Endothelial cell of umbilical vein (primary cell): Measurements from ENCODE around the gene ZNF839. TPM values are rescaled to one million over a fixed set of nuclear protein-coding genes. Genes with fewer than 3 reads are reported as not detected.

ENCODE experiments used
- BruUV-seq: library from RNA; stranded (reverse); fragments of 400-500 nt; replicated peaks from 2 replicates; lab custom pipeline; 2021; lab: Mats Ljungman, UMichigan
- CTCF ChIA-PET: fragments of 300-600, 350-600 bp; sonication (Branson Sonifier 250); formaldehyde crosslinking; loops from one replicate; lab custom pipeline; 2021; ENCODE audit warnings: antibody characterized with exemption, inconsistent platforms; lab: Charles Lee
- POLR2A ChIA-PET: fragments of 300-600, 350-600 bp; sonication (Branson Sonifier 250); formaldehyde crosslinking; loops from one replicate; lab custom pipeline; 2021; ENCODE audit warnings: antibody characterized with exemption, inconsistent platforms; lab: Charles Lee
- DNase-seq: peaks from one replicate; pipeline ENCODE4 v3.0.0-alpha.2; 2011; ENCODE audit warnings: low read depth, low spot score
- FAIRE-seq: peaks from 2 replicates; lab custom pipeline; 2011; peaks lifted over from hg19 to GRCh38; lab: Jason Lieb, UNC
- H2AFZ ChIP-seq: 2 replicates; pipeline ENCODE4 v1.6.0; 2012; ENCODE audit warnings: low read depth, low read length, control low read depth, inconsistent platforms
- H3K27ac ChIP-seq: 2 replicates; pipeline ENCODE4 v1.5.1; 2011; ENCODE audit warnings: low read depth, mild to moderate bottlenecking, control low read depth, low read length, moderate library complexity; ENCODE audit not compliant: insufficient read depth
- H3K27me3 ChIP-seq, 2 experiments: 2 replicates each; pipeline versions ENCODE4 v1.6.0 to v1.6.1; 2011; ENCODE audit warnings: low read length in 2 of 2, mixed read lengths in 1 of 2; ENCODE audit not compliant: control insufficient read depth in 2 of 2, insufficient read depth in 2 of 2
- H3K36me3 ChIP-seq, 2 experiments: 2 replicates in 1 of 2; 3 replicates in 1 of 2; pipeline ENCODE4 v1.5.1; 2011; ENCODE audit warnings: low read length in 2 of 2, mild to moderate bottlenecking in 1 of 2, moderate library complexity in 1 of 2; ENCODE audit not compliant: control insufficient read depth in 2 of 2, insufficient read depth in 2 of 2; ENCODE audit errors: extremely low read depth in 1 of 2
- H3K4me1 ChIP-seq: 3 replicates; pipeline ENCODE4 v1.5.1; 2011; ENCODE audit warnings: mild to moderate bottlenecking, low read length; ENCODE audit not compliant: control insufficient read depth, insufficient read depth; ENCODE audit errors: extremely low read depth
- H3K4me2 ChIP-seq: 2 replicates; pipeline ENCODE4 v1.6.1; 2011; ENCODE audit warnings: low read length, control low read depth, mixed read lengths; ENCODE audit not compliant: insufficient read depth
- H3K4me3 ChIP-seq, 3 experiments: fragments of 200-600 bp in 1 of 3; sonication (generic), shearing (Covaris generic) in 1 of 3; replicated peaks in 1 of 3; 2 replicates each; pipeline ENCODE4 v1.5.1; 2011 to 2016; ENCODE audit warnings: control low read depth in 3 of 3, low read length in 3 of 3, mild to moderate bottlenecking in 2 of 3, inconsistent platforms in 1 of 3, low read depth in 1 of 3, moderate library complexity in 1 of 3; ENCODE audit not compliant: insufficient read depth in 1 of 3
- H3K79me2 ChIP-seq: 2 replicates; pipeline ENCODE4 v1.6.0; 2012; ENCODE audit warnings: low read length, inconsistent platforms; ENCODE audit not compliant: control insufficient read depth, insufficient read depth
- H3K9ac ChIP-seq: replicated peaks from 2 replicates; pipeline ENCODE3; 2011; ENCODE audit warnings: low read length, control low read depth; ENCODE audit not compliant: insufficient read depth; ENCODE audit errors: extremely low read depth
- H3K9me1 ChIP-seq: replicated peaks from 3 replicates; pipeline ENCODE4 v1.6.0; 2011; ENCODE audit warnings: mild to moderate bottlenecking, low read length; ENCODE audit not compliant: control insufficient read depth, insufficient read depth; ENCODE audit errors: extremely low read depth
- H3K9me3 ChIP-seq: replicated peaks from 2 replicates; pipeline ENCODE4 v1.5.1; 2012; ENCODE audit warnings: low read length, inconsistent platforms; ENCODE audit not compliant: control insufficient read depth, insufficient read depth
- H4K20me1 ChIP-seq: replicated peaks from 2 replicates; pipeline ENCODE3; 2011; ENCODE audit warnings: mild to moderate bottlenecking, low read length; ENCODE audit not compliant: control insufficient read depth, insufficient read depth; ENCODE audit errors: extremely low read depth
- EZH2 ChIP-seq: IDR thresholded peaks from 2 replicates; pipeline ENCODE4 v1.6.1; 2012; ENCODE audit warnings: borderline replicate concordance, low read depth, mild to moderate bottlenecking, moderate library complexity, low read length, inconsistent platforms; ENCODE audit not compliant: severe bottlenecking
- FOS ChIP-seq: IDR thresholded peaks from 2 replicates; pipeline ENCODE4 v1.6.1; 2011; ENCODE audit warnings: mild to moderate bottlenecking, low read length, moderate library complexity, borderline replicate concordance; ENCODE audit not compliant: insufficient read depth
- GATA2 ChIP-seq: IDR thresholded peaks from 2 replicates; pipeline ENCODE4 v1.7.0; 2011; ENCODE audit warnings: low read depth, mild to moderate bottlenecking, moderate library complexity, mixed read lengths, low read length; ENCODE audit not compliant: insufficient read length, insufficient read depth
- JUN ChIP-seq: IDR thresholded peaks from 2 replicates; pipeline ENCODE4 v1.6.1; 2011; ENCODE audit warnings: borderline replicate concordance, low read depth; ENCODE audit not compliant: insufficient read length, insufficient read depth
- MYC ChIP-seq: IDR thresholded peaks from one replicate; pipeline ENCODE4 v1.6.1; 2011; ENCODE audit warnings: mild to moderate bottlenecking, low read depth, low read length
- POLR2A ChIP-seq: IDR thresholded peaks from 2 replicates; pipeline ENCODE4 v1.6.1; 2012; ENCODE audit warnings: low read depth, mild to moderate bottlenecking, control low read depth, low read length
- POLR2AphosphoS5 ChIP-seq: IDR thresholded peaks from 2 replicates; pipeline ENCODE4 v1.6.1; 2012; ENCODE audit warnings: low read depth, mild to moderate bottlenecking, control low read depth, low read length, moderate library complexity; ENCODE audit not compliant: insufficient read depth
- dilution Hi-C: fragments of 300-500 bp; cut with MboI; formaldehyde crosslinking; loops from one replicate; pipeline ENCODE4 v1.15.0; 2019; ENCODE audit warnings: low sequenced_read_pairs; ENCODE audit not compliant: extremely low pct_ligation_motif_present
- intact Hi-C: fragments of 100-400 bp; cut with micrococcal nuclease; formaldehyde crosslinking; loops from one replicate; pipeline ENCODE4 v1.10.0; 2022
- polyA plus RNA-seq, 4 experiments: library from polyadenylated mRNA; depleted of rRNA in 3 of 4; stranded (reverse) in 3 of 4; unstranded in 1 of 4; fragments of >200 nt; gene quantifications; 2 replicates each; pipeline versions ENCODE4 v1.2.1 to v1.2.3, GENCODE V29; 2011 to 2012; ENCODE audit warnings: missing spikeins in 1 of 4
- total RNA-seq: library from RNA; stranded (reverse); gene quantifications from 2 replicates; pipeline ENCODE4 v1.2.3, GENCODE V29; 2021
- TF ChIP-seq, protein P1 (sequence below), 2 donors: IDR thresholded peaks; 1 replicate in 1 of 2; 2 replicates in 1 of 2; pipeline ENCODE4 v1.5.1; 2011; ENCODE audit warnings: low read length in 2 of 2, mild to moderate bottlenecking in 2 of 2, moderate library complexity in 2 of 2, control low read depth in 1 of 2, inconsistent platforms in 1 of 2, low read depth in 1 of 2; ENCODE audit not compliant: insufficient read depth in 1 of 2; ENCODE audit errors: extremely low read depth in 1 of 2
- TF ChIP-seq, protein P2 (sequence below): IDR thresholded peaks from 2 replicates; pipeline ENCODE4 v1.6.1; 2011; ENCODE audit not compliant: insufficient read depth, insufficient read length

ZNF839 gene
- total and polyA plus RNA-seq, 2 donors (not counting 3 experiments of a cell fraction or from before 2014, with no cell fraction given) = 9.8 to 12.5 TPM

DNA sequence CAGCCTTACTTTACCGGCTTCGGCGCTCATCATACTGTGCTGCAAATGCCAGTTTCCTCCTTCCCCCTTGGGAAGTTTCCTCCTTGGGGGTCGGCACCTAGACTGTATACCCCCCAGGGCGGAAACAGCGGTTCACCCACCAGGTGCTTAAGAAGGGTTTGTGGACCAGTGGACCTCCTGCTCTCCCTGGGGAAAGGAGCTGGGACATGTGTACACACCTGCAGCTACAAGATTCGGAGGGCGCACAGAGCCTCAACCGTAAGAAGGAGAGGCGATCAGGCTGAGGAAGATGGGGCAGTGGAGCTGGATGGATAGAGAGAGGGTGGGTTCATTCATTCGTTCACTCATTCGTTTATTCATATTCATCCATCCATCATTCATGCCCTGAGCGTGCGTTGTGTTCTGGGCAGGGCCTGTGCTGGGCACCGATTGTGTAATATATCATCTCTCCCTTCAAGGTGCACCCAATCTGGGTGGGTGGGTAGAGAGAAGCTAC is 717 bp upstream of the ZNF839 start:
- CTCF ChIA-PET = interaction anchor here (0.9 to 1.8 kb wide), 2 partner anchors 33 to 197 kb away, joined by 3 to 7 read pairs; no protein-coding TSS in a partner anchor
- H3K9ac ChIP-seq = peak overlapping the region; percentile 86
- intact Hi-C loops = loop anchor here (10.0 kb wide), 1 partner anchor 554 kb away; the partner anchor contains the start of gene PPP2R5C

More for the DNA sequence above, 717 bp upstream of the ZNF839 start:
- DNase-seq (no peak), FAIRE-seq (no peak)
- Histone ChIP-seq H3K4me1 (peaks cover 25% of the 10 kb centered on the region), H3K27ac (peak overlapping the region; percentile 81), H4K20me1 (no peaks in the 10 kb centered on the region), H3K4me3 (peak overlapping the region in 2 of 3 experiments; percentile 77 to 81), H3K36me3 (no peaks in the 10 kb centered on the region), H3K27me3 (no peaks in the 10 kb centered on the region), H3K9me1 (no peaks in the 10 kb centered on the region), H3K79me2 (peaks cover 5% of the 10 kb centered on the region), H2AFZ (peak overlapping the region; percentile 72), H3K4me2 (peak overlapping the region; percentile 58), H3K9me3 (no peaks in the 10 kb centered on the region)
- TF ChIP-seq, protein P1, sequence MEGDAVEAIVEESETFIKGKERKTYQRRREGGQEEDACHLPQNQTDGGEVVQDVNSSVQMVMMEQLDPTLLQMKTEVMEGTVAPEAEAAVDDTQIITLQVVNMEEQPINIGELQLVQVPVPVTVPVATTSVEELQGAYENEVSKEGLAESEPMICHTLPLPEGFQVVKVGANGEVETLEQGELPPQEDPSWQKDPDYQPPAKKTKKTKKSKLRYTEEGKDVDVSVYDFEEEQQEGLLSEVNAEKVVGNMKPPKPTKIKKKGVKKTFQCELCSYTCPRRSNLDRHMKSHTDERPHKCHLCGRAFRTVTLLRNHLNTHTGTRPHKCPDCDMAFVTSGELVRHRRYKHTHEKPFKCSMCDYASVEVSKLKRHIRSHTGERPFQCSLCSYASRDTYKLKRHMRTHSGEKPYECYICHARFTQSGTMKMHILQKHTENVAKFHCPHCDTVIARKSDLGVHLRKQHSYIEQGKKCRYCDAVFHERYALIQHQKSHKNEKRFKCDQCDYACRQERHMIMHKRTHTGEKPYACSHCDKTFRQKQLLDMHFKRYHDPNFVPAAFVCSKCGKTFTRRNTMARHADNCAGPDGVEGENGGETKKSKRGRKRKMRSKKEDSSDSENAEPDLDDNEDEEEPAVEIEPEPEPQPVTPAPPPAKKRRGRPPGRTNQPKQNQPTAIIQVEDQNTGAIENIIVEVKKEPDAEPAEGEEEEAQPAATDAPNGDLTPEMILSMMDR (IDR thresholded peaks at IDR 0.05; ENCODE audit: extremely low read depth in 1 of 2, insufficient read depth in 1 of 2, low read depth in 1 of 2, low read length in 2 of 2) = no peak
- TF ChIP-seq MYC (no peak), POLR2A (no peak), JUN (no peak), POLR2AphosphoS5 (no peak), GATA2 (no peak), EZH2 (no peak), FOS (no peak)
- TF ChIP-seq, protein P2, sequence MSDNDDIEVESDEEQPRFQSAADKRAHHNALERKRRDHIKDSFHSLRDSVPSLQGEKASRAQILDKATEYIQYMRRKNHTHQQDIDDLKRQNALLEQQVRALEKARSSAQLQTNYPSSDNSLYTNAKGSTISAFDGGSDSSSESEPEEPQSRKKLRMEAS = no peak
- BruUV-seq = no TSS peak
- POLR2A ChIA-PET = no interaction called here
- dilution Hi-C loops = no loop called here
